Mammary epithelial cell (primary cell): ENCODE results near the gene PPP5C.

Source experiments
- CTCF ChIP-seq, 2 donors: IDR thresholded peaks in 1 of 2; conservative IDR thresholded peaks in 1 of 2; 2 replicates each; pipeline ENCODE4 v1.5.1; 2011 to 2012; ENCODE audit warnings: inconsistent platforms in 2 of 2, low read length in 2 of 2, mild to moderate bottlenecking in 2 of 2, control low read depth in 1 of 2, low read depth in 1 of 2; ENCODE audit not compliant: insufficient read depth in 1 of 2; ENCODE audit errors: extremely low read depth in 1 of 2
- EZH2 ChIP-seq: IDR thresholded peaks from 2 replicates; pipeline ENCODE4 v1.6.1; 2012; ENCODE audit warnings: low read length, inconsistent platforms, borderline replicate concordance

GRCh38 chr19:46394402-46394797 is 47.5 kb downstream of the PPP5C start:
- TF ChIP-seq EZH2: no peak
- TF ChIP-seq CTCF (conservative IDR thresholded peaks at IDR 0.05 in 1 of 2, IDR thresholded peaks at IDR 0.05 in 1 of 2; ENCODE audit: extremely low read depth in 1 of 2, insufficient read depth in 1 of 2, low read depth in 1 of 2, low read length in 2 of 2): no peak
